Mammary epithelial cell (primary cell): ENCODE data around the gene CYP19A1.

ENCODE experiments used
- EZH2 ChIP-seq: IDR thresholded peaks from 2 replicates; pipeline ENCODE4 v1.6.1; 2012; ENCODE audit warnings: low read length, inconsistent platforms, borderline replicate concordance
- TF ChIP-seq, protein P1 (sequence below), 2 donors: IDR thresholded peaks in 1 of 2; conservative IDR thresholded peaks in 1 of 2; 2 replicates each; pipeline ENCODE4 v1.5.1; 2011 to 2012; ENCODE audit warnings: inconsistent platforms in 2 of 2, low read length in 2 of 2, mild to moderate bottlenecking in 2 of 2, control low read depth in 1 of 2, low read depth in 1 of 2; ENCODE audit not compliant: insufficient read depth in 1 of 2; ENCODE audit errors: extremely low read depth in 1 of 2

GRCh38 chr15:51382787-51383186 is 44.4 kb upstream of the CYP19A1 start:
- TF ChIP-seq, protein P1, sequence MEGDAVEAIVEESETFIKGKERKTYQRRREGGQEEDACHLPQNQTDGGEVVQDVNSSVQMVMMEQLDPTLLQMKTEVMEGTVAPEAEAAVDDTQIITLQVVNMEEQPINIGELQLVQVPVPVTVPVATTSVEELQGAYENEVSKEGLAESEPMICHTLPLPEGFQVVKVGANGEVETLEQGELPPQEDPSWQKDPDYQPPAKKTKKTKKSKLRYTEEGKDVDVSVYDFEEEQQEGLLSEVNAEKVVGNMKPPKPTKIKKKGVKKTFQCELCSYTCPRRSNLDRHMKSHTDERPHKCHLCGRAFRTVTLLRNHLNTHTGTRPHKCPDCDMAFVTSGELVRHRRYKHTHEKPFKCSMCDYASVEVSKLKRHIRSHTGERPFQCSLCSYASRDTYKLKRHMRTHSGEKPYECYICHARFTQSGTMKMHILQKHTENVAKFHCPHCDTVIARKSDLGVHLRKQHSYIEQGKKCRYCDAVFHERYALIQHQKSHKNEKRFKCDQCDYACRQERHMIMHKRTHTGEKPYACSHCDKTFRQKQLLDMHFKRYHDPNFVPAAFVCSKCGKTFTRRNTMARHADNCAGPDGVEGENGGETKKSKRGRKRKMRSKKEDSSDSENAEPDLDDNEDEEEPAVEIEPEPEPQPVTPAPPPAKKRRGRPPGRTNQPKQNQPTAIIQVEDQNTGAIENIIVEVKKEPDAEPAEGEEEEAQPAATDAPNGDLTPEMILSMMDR (conservative IDR thresholded peaks at IDR 0.05 in 1 of 2, IDR thresholded peaks at IDR 0.05 in 1 of 2; ENCODE audit: extremely low read depth in 1 of 2, insufficient read depth in 1 of 2, low read depth in 1 of 2, low read length in 2 of 2), result peak; percentile 64 to 70
- no peak for TF ChIP-seq EZH2
